Effector memory CD4-positive, alpha-beta T cell (primary cell): ENCODE data around the gene EPHB4.

Experiments
- DNase-seq, 3 donors: peaks; one replicate each; pipeline ENCODE4 v3.0.0-alpha.2; 2020
- H3K27ac ChIP-seq: 2 replicates; pipeline ENCODE4 v1.7.0; 2013; ENCODE audit warnings: mild to moderate bottlenecking, low read length, moderate library complexity; ENCODE audit not compliant: insufficient read depth, poor library complexity, severe bottlenecking
- H3K27me3 ChIP-seq: replicated peaks from 2 replicates; pipeline ENCODE4 v1.7.0; 2013; ENCODE audit warnings: mild to moderate bottlenecking, low read length; ENCODE audit not compliant: insufficient read depth, control insufficient read depth, poor library complexity, severe bottlenecking
- H3K36me3 ChIP-seq: 2 replicates; pipeline ENCODE4 v1.7.0; 2013; ENCODE audit warnings: mild to moderate bottlenecking, low read length, moderate library complexity; ENCODE audit not compliant: control insufficient read depth, insufficient read depth
- H3K4me1 ChIP-seq: 2 replicates; pipeline ENCODE4 v1.7.0; 2013; ENCODE audit warnings: low read length, mild to moderate bottlenecking; ENCODE audit not compliant: control insufficient read depth, insufficient read depth, poor library complexity, severe bottlenecking
- H3K4me3 ChIP-seq: 2 replicates; pipeline ENCODE4 v1.7.0; 2013; ENCODE audit warnings: low read length, low read depth, mild to moderate bottlenecking; ENCODE audit not compliant: insufficient read depth, poor library complexity, severe bottlenecking
- H3K9me3 ChIP-seq: 2 replicates; pipeline ENCODE4 v1.7.0; 2013; ENCODE audit warnings: mild to moderate bottlenecking, low read length, moderate library complexity; ENCODE audit not compliant: control insufficient read depth

EPHB4 gene

DNA sequence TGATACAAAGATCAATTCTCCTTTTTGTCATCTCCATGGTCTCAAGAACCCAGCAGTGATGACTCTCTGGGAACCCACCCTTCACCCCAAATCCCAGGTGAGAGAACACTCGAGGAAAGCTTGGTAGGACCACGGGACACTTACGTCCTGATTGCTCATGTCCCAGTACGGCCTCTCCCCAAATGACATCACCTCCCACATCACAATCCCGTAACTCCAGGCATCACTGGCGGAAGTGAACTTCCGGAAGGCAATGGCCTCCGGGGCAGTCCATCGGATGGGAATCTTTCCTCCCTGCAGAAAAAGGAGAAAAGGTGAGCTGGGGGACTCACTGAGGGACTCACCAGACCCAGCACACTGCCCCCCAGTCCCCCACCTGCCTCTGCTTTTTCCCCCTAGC, 21.0 kb downstream of the EPHB4 start:
- H3K27me3 ChIP-seq, result no peaks in the 10 kb centered on the region
- H3K9me3 ChIP-seq, result no peaks in the 10 kb centered on the region
- H3K4me3 ChIP-seq, result no peak overlapping the region
- no peak overlapping the region for H3K27ac ChIP-seq
- no peaks in the 10 kb centered on the region for H3K36me3 ChIP-seq
- no peaks in the 10 kb centered on the region for H3K4me1 ChIP-seq
- no peak for DNase-seq

- DNase-seq, result no peak
- H3K4me1 ChIP-seq, result no peaks in the 10 kb centered on the region
- no peaks in the 10 kb centered on the region for H3K36me3 ChIP-seq
Observed at GRCh38 chr7:100804681-100805431, 22.5 kb downstream of the EPHB4 start.

GRCh38 chr7:100803398-100804161, 23.7 kb downstream of the EPHB4 start:
- no peak overlapping the region for H3K27ac ChIP-seq
- no peak overlapping the region for H3K4me3 ChIP-seq

More at GRCh38 chr7:100804681-100805431, 22.5 kb downstream of the EPHB4 start:
- H3K27me3 ChIP-seq, result peaks cover 3% of the 10 kb centered on the region
- no peak overlapping the region for H3K4me3 ChIP-seq
- H3K9me3 ChIP-seq, result no peaks in the 10 kb centered on the region
- H3K27ac ChIP-seq, result no peak overlapping the region

GRCh38 chr7:100802951-100803350, 24.4 kb downstream of the EPHB4 start:
- Histone ChIP-seq H3K4me3 (no peak overlapping the region), H3K27me3 (peaks cover 3% of the 10 kb centered on the region), H3K4me1 (no peaks in the 10 kb centered on the region), H3K27ac (no peak overlapping the region), H3K9me3 (no peaks in the 10 kb centered on the region), H3K36me3 (no peaks in the 10 kb centered on the region)
- no peak for DNase-seq

More at GRCh38 chr7:100803398-100804161, 23.7 kb downstream of the EPHB4 start:
- peaks cover 3% of the 10 kb centered on the region for H3K27me3 ChIP-seq
- no peaks in the 10 kb centered on the region for H3K9me3 ChIP-seq
- no peak for DNase-seq
- no peaks in the 10 kb centered on the region for H3K4me1 ChIP-seq
- H3K36me3 ChIP-seq, result no peaks in the 10 kb centered on the region

GRCh38 chr7:100801833-100802568, 25.3 kb downstream of the EPHB4 start:
- DNase-seq, result no peak
- Histone ChIP-seq H3K27ac (no peak overlapping the region), H3K27me3 (peaks cover 3% of the 10 kb centered on the region), H3K4me3 (no peak overlapping the region), H3K36me3 (no peaks in the 10 kb centered on the region), H3K9me3 (no peaks in the 10 kb centered on the region), H3K4me1 (no peaks in the 10 kb centered on the region)

DNA sequence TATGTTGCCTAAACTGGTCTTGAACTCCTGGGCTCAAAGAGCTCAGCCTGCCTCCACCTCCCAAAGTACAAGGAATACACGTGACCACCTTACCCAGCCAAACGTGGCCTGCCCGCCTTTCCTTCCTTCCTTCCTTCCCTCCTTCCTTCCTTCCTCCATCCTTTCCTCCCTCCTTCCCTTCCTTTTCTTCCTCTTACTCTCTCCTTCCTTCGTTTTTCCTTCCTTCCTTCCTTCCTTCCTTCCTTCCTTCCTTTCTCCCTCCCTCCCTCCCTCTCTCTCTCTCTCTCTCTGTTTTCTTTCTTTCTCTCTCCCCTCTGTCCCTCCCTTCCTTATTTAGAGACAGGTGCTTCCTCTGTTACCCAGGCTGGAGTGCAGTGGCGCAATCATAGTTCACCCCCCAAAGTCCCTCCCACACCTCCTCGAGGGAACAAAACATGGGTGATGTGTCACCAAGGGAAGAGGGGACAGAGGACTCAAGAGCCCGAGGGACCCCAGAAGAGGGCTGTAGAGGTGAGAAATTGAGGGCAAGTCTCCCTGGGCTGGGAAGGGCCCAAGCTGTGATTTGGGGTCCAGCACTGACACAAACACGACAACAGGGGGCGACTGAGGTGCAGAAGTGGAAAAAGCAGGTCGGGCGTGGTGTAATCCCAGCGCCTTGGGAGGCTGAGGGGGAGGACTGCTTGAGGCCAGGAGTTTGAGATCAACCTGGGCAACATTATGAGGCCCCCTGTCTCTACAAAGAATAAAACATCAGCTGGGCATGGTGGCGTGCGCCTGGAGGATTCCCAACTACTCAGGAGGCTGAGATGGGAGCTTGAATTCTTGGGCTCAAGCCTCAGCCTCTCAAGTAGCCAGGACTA, 28.1 kb downstream of the EPHB4 start:
- Histone ChIP-seq H3K27ac (no peak overlapping the region), H3K4me1 (no peaks in the 10 kb centered on the region), H3K27me3 (peaks cover 3% of the 10 kb centered on the region), H3K36me3 (no peaks in the 10 kb centered on the region), H3K9me3 (no peaks in the 10 kb centered on the region), H3K4me3 (no peak overlapping the region)
- DNase-seq, result peak in 2 of 3 donors; percentile 4 to 12

- H3K27ac ChIP-seq, result no peak overlapping the region
Observed at GRCh38 chr7:100794741-100795140, 32.6 kb downstream of the EPHB4 start.

DNA sequence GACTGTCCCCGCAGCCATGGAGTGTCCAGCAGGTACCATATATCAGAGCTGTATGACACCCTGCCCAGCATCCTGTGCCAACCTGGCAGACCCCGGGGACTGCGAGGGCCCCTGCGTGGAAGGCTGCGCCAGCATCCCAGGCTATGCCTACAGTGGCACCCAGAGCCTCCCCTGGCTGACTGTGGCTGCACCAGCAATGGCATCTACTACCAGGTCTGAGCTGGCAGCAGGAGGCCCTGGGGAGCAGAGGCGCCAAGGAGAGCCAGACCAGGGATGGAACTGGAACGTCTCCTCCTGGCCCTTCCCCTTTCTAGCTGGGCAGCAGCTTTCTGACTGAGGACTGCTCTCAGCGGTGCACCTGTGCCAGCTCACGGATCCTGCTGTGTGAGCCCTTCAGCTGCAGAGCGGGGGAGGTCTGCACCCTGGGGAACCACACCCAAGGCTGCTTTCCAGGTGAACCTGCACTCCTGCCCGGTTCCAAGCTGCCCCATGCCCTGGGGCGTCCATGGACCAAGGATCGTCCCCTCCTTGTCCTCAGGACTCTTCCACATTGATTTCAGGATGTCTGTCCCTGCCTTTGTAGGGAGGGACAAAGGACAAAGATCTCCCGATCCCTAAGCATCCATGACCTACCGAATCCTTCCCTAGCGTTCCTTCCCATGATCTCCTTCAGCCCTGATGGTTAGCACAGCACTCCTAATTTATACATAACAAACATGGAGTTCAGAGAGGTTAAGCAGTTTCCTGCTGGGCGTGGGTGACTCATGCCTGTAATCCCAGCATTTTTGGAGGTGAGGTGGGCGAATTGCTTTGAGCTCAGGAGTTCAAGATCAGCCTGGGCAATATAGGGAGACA, 33.3 kb downstream of the EPHB4 start:
- Histone ChIP-seq H3K9me3 (no peaks in the 10 kb centered on the region), H3K36me3 (no peaks in the 10 kb centered on the region), H3K4me1 (no peaks in the 10 kb centered on the region), H3K27me3 (no peaks in the 10 kb centered on the region), H3K27ac (no peak overlapping the region), H3K4me3 (no peak overlapping the region)
- no peak for DNase-seq

More at GRCh38 chr7:100794741-100795140, 32.6 kb downstream of the EPHB4 start:
- Histone ChIP-seq H3K9me3 (no peaks in the 10 kb centered on the region), H3K36me3 (no peaks in the 10 kb centered on the region), H3K4me1 (no peaks in the 10 kb centered on the region), H3K27me3 (no peaks in the 10 kb centered on the region), H3K4me3 (no peak overlapping the region)
- DNase-seq, result no peak
